GM12874 (cell line): ENCODE data around the gene BRD9.

Experiments
- CTCF ChIP-seq: IDR thresholded peaks from 2 replicates; pipeline ENCODE4 v1.5.1; 2011; ENCODE audit warnings: low read depth, mild to moderate bottlenecking, control low read depth, low read length, moderate library complexity; ENCODE audit not compliant: insufficient read depth

Gene BRD9

GRCh38 chr5:893711-894110, 1.1 kb upstream of the BRD9 start:
- no peak for TF ChIP-seq CTCF

- TF ChIP-seq CTCF = no peak
These were observed 521 bp upstream of the BRD9 start for GRCh38 chr5:893137-893506.

- TF ChIP-seq CTCF = no peak
These were observed 686 bp downstream of the BRD9 start for GRCh38 chr5:891837-892393.

- TF ChIP-seq CTCF = no peak
These were observed 1.3 kb downstream of the BRD9 start for GRCh38 chr5:891117-891836.

- no peak for TF ChIP-seq CTCF
These were observed 3.4 kb downstream of the BRD9 start for GRCh38 chr5:889075-889710.

- TF ChIP-seq CTCF = no peak
These were observed 4.0 kb downstream of the BRD9 start for GRCh38 chr5:888638-889035.

GRCh38 chr5:887947-888637, 4.5 kb downstream of the BRD9 start:
- no peak for TF ChIP-seq CTCF
